Smooth muscle cell (in vitro differentiated cells): ENCODE measurements around the gene FHL2. TPM values are rescaled to one million over a fixed set of nuclear protein-coding genes. Genes with fewer than 3 reads are reported as not detected.
A peak's percentile ranks its signal among the peaks of the same experiment; 100 is the strongest.

Experiments used
- DNase-seq: peaks from one replicate; lab custom pipeline; 2025; ENCODE audit not compliant: unreplicated experiment; lab: John Stamatoyannopoulos, UW
- H2AFZ ChIP-seq: fragments of 200-600 bp; sonication (generic); 2 replicates; pipeline ENCODE4 v1.6.0; 2016; ENCODE audit warnings: antibody characterized with exemption, low read depth, mild to moderate bottlenecking
- H3F3A ChIP-seq: fragments of 200-600 bp; sonication (generic); 2 replicates; pipeline ENCODE4 v1.6.0; 2017; ENCODE audit warnings: antibody characterized with exemption, low read depth
- H3K27ac ChIP-seq: fragments of 200-600 bp; sonication (generic); 2 replicates; pipeline ENCODE4 v1.5.1; 2016; ENCODE audit warnings: low read depth, mild to moderate bottlenecking
- H3K27me3 ChIP-seq: fragments of 200-600 bp; sonication (generic); 2 replicates; pipeline ENCODE4 v1.6.1; 2016; ENCODE audit warnings: low read depth, mild to moderate bottlenecking
- H3K36me3 ChIP-seq: fragments of 200-600 bp; sonication (generic); 2 replicates; pipeline ENCODE4 v1.5.1; 2016; ENCODE audit warnings: low read depth
- H3K4me1 ChIP-seq: fragments of 200-600 bp; sonication (generic); 2 replicates; pipeline ENCODE4 v1.5.1; 2016; ENCODE audit warnings: low read depth
- H3K4me2 ChIP-seq: fragments of 200-600 bp; sonication (generic); 2 replicates; pipeline ENCODE4 v1.6.0; 2016; ENCODE audit warnings: mild to moderate bottlenecking
- H3K4me3 ChIP-seq: fragments of 200-600 bp; sonication (generic); 2 replicates; pipeline ENCODE4 v1.5.1; 2016; ENCODE audit warnings: mild to moderate bottlenecking
- H3K79me2 ChIP-seq: fragments of 200-600 bp; sonication (generic); 2 replicates; pipeline ENCODE4 v1.6.0; 2016; ENCODE audit warnings: low read depth, mild to moderate bottlenecking
- H3K9ac ChIP-seq: fragments of 200-600 bp; sonication (generic); 2 replicates; pipeline ENCODE4 v1.6.0; 2016; ENCODE audit warnings: low read depth
- H3K9me3 ChIP-seq: fragments of 200-600 bp; sonication (generic); replicated peaks from 2 replicates; pipeline ENCODE4 v1.5.1; 2016; ENCODE audit warnings: low read depth
- H4K20me1 ChIP-seq: fragments of 200-600 bp; sonication (generic); 2 replicates; pipeline ENCODE4 v1.6.0; 2016; ENCODE audit warnings: low read depth
- CTCF ChIP-seq: fragments of 200-600 bp; sonication (generic); IDR thresholded peaks from 2 replicates; pipeline ENCODE4 v1.5.1; 2017; ENCODE audit warnings: borderline replicate concordance, mild to moderate bottlenecking, antibody characterized with exemption; ENCODE audit not compliant: insufficient read depth, poor library complexity, severe bottlenecking
- WGBS: methylation state at CpG from one replicate; pipeline ENCODE4 v1.1.7; 2016; ENCODE audit warnings: low lambda C conversion rate; 5-methylcytosine and 5-hydroxymethylcytosine counted together
- polyA plus RNA-seq: library from polyadenylated mRNA; unstranded; fragments of >200 nt; fragmentation: Nextera tagmentation; extraction: Ambion mirVana; gene quantifications from 2 replicates; pipeline ENCODE4 v1.2.1, GENCODE V29; 2016
- total RNA-seq: library from RNA; depleted of rRNA; stranded (reverse); fragments of >200 nt; gene quantifications from 2 replicates; pipeline ENCODE4 v1.2.3, GENCODE V29; 2014

The FHL2 gene
- total and polyA plus RNA-seq, 2 experiments from 2014 or later = 64.1 to 98.0 TPM

GRCh38 chr2:105393373-105394055, 5.3 kb downstream of the FHL2 start:
- WGBS = 80% methylated on average over 13 of the region's 13 CpGs
- Histone ChIP-seq H4K20me1 (peaks cover 82% of the 10 kb centered on the region), H3K9me3 (no peaks in the 10 kb centered on the region), H3K4me3 (no peak overlapping the region), H2AFZ (no peak overlapping the region), H3K9ac (no peak overlapping the region), H3K27ac (peak overlapping the region; percentile 97), H3F3A (peaks cover 11% of the 10 kb centered on the region), H3K79me2 (peaks cover 94% of the 10 kb centered on the region), H3K4me2 (peak overlapping the region; percentile 97), H3K27me3 (no peaks in the 10 kb centered on the region), H3K36me3 (no peaks in the 10 kb centered on the region), H3K4me1 (peaks cover 21% of the 10 kb centered on the region)
- no peak for DNase-seq
- TF ChIP-seq CTCF = no peak

- Histone ChIP-seq H3F3A (peaks cover 11% of the 10 kb centered on the region), H4K20me1 (peaks cover 97% of the 10 kb centered on the region), H3K9me3 (no peaks in the 10 kb centered on the region), H3K27me3 (no peaks in the 10 kb centered on the region), H3K79me2 (peaks cover 94% of the 10 kb centered on the region), H3K36me3 (no peaks in the 10 kb centered on the region), H3K27ac (peak overlapping the region; percentile 9), H3K4me1 (peaks cover 12% of the 10 kb centered on the region), H2AFZ (no peak overlapping the region), H3K4me2 (no peak overlapping the region), H3K4me3 (no peak overlapping the region), H3K9ac (no peak overlapping the region)
- TF ChIP-seq CTCF = no peak
- WGBS = 98% methylated on average over 9 of the region's 9 CpGs
- no peak for DNase-seq
Measured at GRCh38 chr2:105391763-105392662, 6.8 kb downstream of the FHL2 start.

GRCh38 chr2:105391058-105391627, 7.7 kb downstream of the FHL2 start:
- Histone ChIP-seq H3K9ac (no peak overlapping the region), H2AFZ (no peak overlapping the region), H3K27me3 (no peaks in the 10 kb centered on the region), H3K27ac (peak overlapping the region; percentile 40), H3K36me3 (peaks cover 2% of the 10 kb centered on the region), H3K4me1 (peaks cover 7% of the 10 kb centered on the region), H4K20me1 (peaks cover 100% of the 10 kb centered on the region), H3K4me3 (no peak overlapping the region), H3K79me2 (peaks cover 95% of the 10 kb centered on the region), H3K4me2 (no peak overlapping the region), H3F3A (peaks cover 7% of the 10 kb centered on the region), H3K9me3 (no peaks in the 10 kb centered on the region)
- 90% methylated on average over 5 of the region's 5 CpGs for WGBS
- TF ChIP-seq CTCF = no peak
- no peak for DNase-seq
